GM12874 (cell line): ENCODE measurements around the gene TNS3.

ENCODE experiments used
- TF ChIP-seq, protein P1 (sequence below): IDR thresholded peaks from 2 replicates; pipeline ENCODE4 v1.5.1; 2011; ENCODE audit warnings: low read depth, mild to moderate bottlenecking, control low read depth, low read length, moderate library complexity; ENCODE audit not compliant: insufficient read depth

The TNS3 gene

DNA sequence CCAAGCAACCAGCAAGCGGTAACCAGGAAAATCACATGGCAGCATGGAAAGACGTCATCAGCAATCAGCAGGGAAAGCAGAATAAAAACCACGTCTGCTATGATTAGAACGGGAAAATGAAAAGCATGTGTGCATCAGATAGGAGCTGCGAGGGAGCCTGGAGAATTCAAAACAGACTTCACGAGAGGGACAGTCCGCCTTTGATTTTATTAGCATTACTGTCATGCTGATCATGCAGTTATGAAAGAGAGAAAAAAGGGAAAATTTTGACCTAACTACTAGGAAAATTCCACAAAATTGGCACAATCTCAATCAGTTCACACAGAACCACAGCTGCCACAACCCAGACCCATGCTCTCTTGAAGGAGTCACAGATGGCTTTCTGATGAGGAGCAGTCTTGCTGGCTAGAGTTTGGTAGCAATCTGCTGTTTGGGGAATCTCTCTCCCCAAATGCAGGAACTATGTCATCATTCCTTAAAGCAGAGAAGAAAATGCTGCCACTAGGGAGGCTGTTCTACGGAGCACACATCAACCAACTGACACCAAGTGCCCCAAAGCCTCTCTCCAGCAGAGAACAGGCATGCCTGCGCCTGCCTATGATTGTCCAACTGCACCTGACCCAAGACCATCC, 295.9 kb downstream of the TNS3 start:
- TF ChIP-seq, protein P1, sequence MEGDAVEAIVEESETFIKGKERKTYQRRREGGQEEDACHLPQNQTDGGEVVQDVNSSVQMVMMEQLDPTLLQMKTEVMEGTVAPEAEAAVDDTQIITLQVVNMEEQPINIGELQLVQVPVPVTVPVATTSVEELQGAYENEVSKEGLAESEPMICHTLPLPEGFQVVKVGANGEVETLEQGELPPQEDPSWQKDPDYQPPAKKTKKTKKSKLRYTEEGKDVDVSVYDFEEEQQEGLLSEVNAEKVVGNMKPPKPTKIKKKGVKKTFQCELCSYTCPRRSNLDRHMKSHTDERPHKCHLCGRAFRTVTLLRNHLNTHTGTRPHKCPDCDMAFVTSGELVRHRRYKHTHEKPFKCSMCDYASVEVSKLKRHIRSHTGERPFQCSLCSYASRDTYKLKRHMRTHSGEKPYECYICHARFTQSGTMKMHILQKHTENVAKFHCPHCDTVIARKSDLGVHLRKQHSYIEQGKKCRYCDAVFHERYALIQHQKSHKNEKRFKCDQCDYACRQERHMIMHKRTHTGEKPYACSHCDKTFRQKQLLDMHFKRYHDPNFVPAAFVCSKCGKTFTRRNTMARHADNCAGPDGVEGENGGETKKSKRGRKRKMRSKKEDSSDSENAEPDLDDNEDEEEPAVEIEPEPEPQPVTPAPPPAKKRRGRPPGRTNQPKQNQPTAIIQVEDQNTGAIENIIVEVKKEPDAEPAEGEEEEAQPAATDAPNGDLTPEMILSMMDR = no peak

- TF ChIP-seq, protein P1 = no peak
These were observed 296.9 kb downstream of the TNS3 start for GRCh38 chr7:47284691-47285635.

- TF ChIP-seq, protein P1 = no peak
These were observed 298.3 kb downstream of the TNS3 start for GRCh38 chr7:47283497-47284131.

DNA sequence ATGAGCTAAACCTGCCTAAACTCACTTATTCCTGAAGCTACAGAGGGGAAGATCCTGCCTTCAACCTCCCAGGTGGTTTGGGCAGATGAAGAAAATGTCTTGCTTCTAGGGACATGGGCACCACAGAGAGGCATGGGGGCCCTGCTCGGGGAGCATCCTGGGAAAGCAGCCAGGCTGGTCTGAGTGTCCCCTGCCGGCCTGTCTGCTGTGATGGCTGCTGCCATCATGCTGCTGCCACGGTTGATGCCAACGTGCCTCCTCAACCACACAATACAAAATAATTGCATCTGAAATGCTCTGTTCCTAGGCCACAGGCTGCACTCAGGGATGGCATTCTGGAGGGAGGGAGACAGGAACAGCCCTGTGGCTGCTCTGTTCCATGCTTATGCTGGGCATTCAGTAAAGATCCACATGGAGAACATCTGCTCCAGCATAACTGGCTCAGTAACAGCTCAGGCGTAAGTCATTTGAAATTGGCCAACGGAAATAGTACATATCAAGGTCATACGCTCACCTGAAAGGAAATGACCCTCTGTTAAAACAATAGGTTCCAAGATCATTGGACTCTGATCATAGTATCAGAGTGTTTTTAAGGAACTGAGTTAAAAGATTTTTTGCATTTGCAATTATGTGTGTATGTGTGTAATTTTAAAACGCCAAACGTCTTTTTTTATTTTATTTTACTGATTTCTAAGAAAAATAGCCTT, 299.0 kb downstream of the TNS3 start:
- TF ChIP-seq, protein P1 = no peak

DNA sequence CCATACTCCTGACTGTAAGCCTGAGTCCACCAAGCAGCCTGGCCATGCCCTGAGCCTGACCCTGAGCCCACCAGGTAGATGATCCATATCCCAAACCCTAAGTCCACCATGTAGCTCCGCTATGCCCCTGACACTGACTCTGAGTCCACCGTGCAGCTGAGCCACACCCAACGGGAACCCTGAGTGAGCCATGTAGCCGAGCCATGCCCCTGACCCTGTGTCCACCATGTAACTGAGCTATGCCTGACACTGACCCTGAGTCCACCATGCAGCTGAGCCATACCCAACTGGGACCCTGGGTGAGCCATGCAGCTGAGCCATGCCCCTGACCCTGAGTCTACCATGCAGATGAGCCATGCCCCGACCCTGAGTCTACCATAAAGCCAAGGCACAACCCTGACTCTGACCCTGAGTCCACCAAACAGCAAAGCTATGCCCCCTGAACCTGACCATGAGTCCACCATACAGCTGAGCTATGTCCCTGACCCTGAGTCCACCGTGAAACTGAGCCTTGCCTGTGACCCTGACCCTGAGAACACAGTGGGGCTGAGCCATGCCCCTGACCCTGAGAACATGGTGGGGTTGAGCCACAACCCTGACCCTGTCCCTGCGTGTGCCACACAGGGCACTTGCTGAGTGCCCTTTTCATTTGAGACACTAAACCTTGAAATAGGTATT, 299.8 kb downstream of the TNS3 start:
- TF ChIP-seq, protein P1 = no peak

GRCh38 chr7:47281161-47281560, 300.8 kb downstream of the TNS3 start:
- TF ChIP-seq, protein P1 = no peak
